CD14-positive monocyte (primary cell): ENCODE results near the gene BFSP2. TPM values are rescaled to one million over a fixed set of nuclear protein-coding genes. Genes with fewer than 3 reads are reported as not detected.

ENCODE experiments used
- DNase-seq, 3 donors: peaks; one replicate each; pipeline ENCODE4 v3.0.0-alpha.2; 2011 to 2022
- H2AFZ ChIP-seq: 2 replicates; pipeline ENCODE4 v1.6.0; 2012; ENCODE audit warnings: mild to moderate bottlenecking, low read depth, low read length, inconsistent platforms; ENCODE audit not compliant: insufficient read depth, poor library complexity, severe bottlenecking
- H3K27ac ChIP-seq, 2 donors: 1 replicate in 1 of 2; 2 replicates in 1 of 2; pipeline ENCODE4 v1.5.1; 2012 to 2013; ENCODE audit warnings: low read length in 2 of 2, control low read depth in 1 of 2, inconsistent platforms in 1 of 2, low read depth in 1 of 2, mild to moderate bottlenecking in 1 of 2
- H3K27me3 ChIP-seq, 2 donors: one replicate each; pipeline versions ENCODE4 v1.6.0 to v1.6.1; 2011 to 2013; ENCODE audit warnings: low read length in 2 of 2; ENCODE audit not compliant: control insufficient read depth in 2 of 2, insufficient read depth in 2 of 2
- H3K36me3 ChIP-seq, 2 donors: replicated peaks in 1 of 2; 1 replicate in 1 of 2; 2 replicates in 1 of 2; pipeline versions ENCODE4 v1.5.1 to v1.6.1; 2012 to 2013; ENCODE audit warnings: low read length in 2 of 2, control low read depth in 1 of 2, inconsistent platforms in 1 of 2, mild to moderate bottlenecking in 1 of 2; ENCODE audit not compliant: insufficient read depth in 2 of 2, control insufficient read depth in 1 of 2
- H3K4me1 ChIP-seq, 2 donors: 1 replicate in 1 of 2; 2 replicates in 1 of 2; pipeline versions ENCODE4 v1.5.1 to v1.6.1; 2012 to 2013; ENCODE audit warnings: low read length in 2 of 2, control low read depth in 1 of 2, inconsistent platforms in 1 of 2, mild to moderate bottlenecking in 1 of 2, moderate library complexity in 1 of 2; ENCODE audit not compliant: insufficient read depth in 2 of 2, control insufficient read depth in 1 of 2
- H3K4me2 ChIP-seq: replicated peaks from 2 replicates; pipeline ENCODE3; 2012; ENCODE audit warnings: low read length, moderate library complexity, mild to moderate bottlenecking; ENCODE audit not compliant: poor library complexity, severe bottlenecking; ENCODE audit errors: extremely low read depth
- H3K4me3 ChIP-seq, 3 experiments: fragments of 200-600 bp in 1 of 3; sonication (generic) in 1 of 3; replicated peaks in 1 of 3; 1 replicate in 2 of 3; 2 replicates in 1 of 3; pipeline ENCODE4 v1.5.1; 2011 to 2013; ENCODE audit warnings: low read length in 3 of 3, mild to moderate bottlenecking in 3 of 3, control low read depth in 2 of 3, low read depth in 2 of 3, inconsistent platforms in 1 of 3, moderate library complexity in 1 of 3
- H3K79me2 ChIP-seq: 2 replicates; pipeline ENCODE4 v1.6.0; 2012; ENCODE audit warnings: mild to moderate bottlenecking, control low read depth, inconsistent platforms, low read length, moderate library complexity; ENCODE audit not compliant: insufficient read depth
- H3K9ac ChIP-seq: 2 replicates; pipeline ENCODE4 v1.6.0; 2017; ENCODE audit warnings: low read length, mild to moderate bottlenecking; ENCODE audit not compliant: insufficient read depth, poor library complexity, severe bottlenecking
- H3K9me3 ChIP-seq, 2 donors: replicated peaks in 1 of 2; 1 replicate in 1 of 2; 2 replicates in 1 of 2; pipeline versions ENCODE4 v1.5.1 to v1.6.1; 2012 to 2013; ENCODE audit warnings: low read length in 2 of 2, control low read depth in 1 of 2; ENCODE audit not compliant: control insufficient read depth in 1 of 2, insufficient read depth in 1 of 2
- H4K20me1 ChIP-seq: 2 replicates; pipeline ENCODE4 v1.6.0; 2012; ENCODE audit warnings: mild to moderate bottlenecking, low read length, control low read depth, moderate library complexity; ENCODE audit not compliant: insufficient read depth
- H3K27ac Mint-ChIP-seq, 7 donors: one replicate each; pipeline ENCODE4 v1.8.0; 2020; ENCODE audit warnings: mild to moderate bottlenecking in 7 of 7, mixed read lengths in 7 of 7, moderate library complexity in 6 of 7, inconsistent platforms in 2 of 7
- H3K27me3 Mint-ChIP-seq, 3 donors: one replicate each; pipeline ENCODE4 v1.8.0; 2021 to 2022; ENCODE audit warnings: low read depth in 3 of 3, mild to moderate bottlenecking in 3 of 3, mixed read lengths in 3 of 3, moderate library complexity in 3 of 3, inconsistent platforms in 1 of 3
- H3K36me3 Mint-ChIP-seq, 2 donors: one replicate each; pipeline ENCODE4 v1.8.0; 2020; ENCODE audit warnings: mixed read lengths in 2 of 2, inconsistent platforms in 1 of 2, mild to moderate bottlenecking in 1 of 2
- H3K4me1 Mint-ChIP-seq: one replicate; pipeline ENCODE4 v1.8.0; 2020; ENCODE audit warnings: mild to moderate bottlenecking, mixed read lengths
- H3K4me3 Mint-ChIP-seq, 2 donors: one replicate each; pipeline ENCODE4 v1.8.0; 2020; ENCODE audit warnings: mild to moderate bottlenecking in 2 of 2, mixed read lengths in 2 of 2, moderate library complexity in 1 of 2
- H3K9me3 Mint-ChIP-seq, 7 donors: one replicate each; pipeline ENCODE4 v1.8.0; 2020 to 2022; ENCODE audit warnings: mixed read lengths in 7 of 7, mild to moderate bottlenecking in 6 of 7, moderate library complexity in 6 of 7, inconsistent platforms in 2 of 7
- CTCF ChIP-seq: fragments of 200-600 bp; IDR thresholded peaks from one replicate; pipeline ENCODE4 v1.8.0; 2022; ENCODE audit warnings: antibody characterized with exemption, mild to moderate bottlenecking
- WGBS: methylation state at CpG from one replicate; pipeline ENCODE4 v1.1.5; 2013; ENCODE audit warnings: missing lambda C conversion rate; ENCODE audit not compliant: insufficient coverage; 5-methylcytosine and 5-hydroxymethylcytosine counted together
- intact Hi-C, 2 donors: fragments of 100-400 bp; cut with micrococcal nuclease; formaldehyde crosslinking; loops; one replicate each; pipeline versions ENCODE4 v1.15.0 to v1.15.1; 2023
- polyA plus RNA-seq, 3 donors: library from polyadenylated mRNA; depleted of rRNA in 1 of 3; unstranded in 2 of 3; stranded (reverse) in 1 of 3; fragments of 300-500 nt in 2 of 3; fragments of >200 nt in 1 of 3; fragmentation: Illumina TruSeq in 2 of 3; gene quantifications; 1 replicate in 2 of 3; 2 replicates in 1 of 3; pipeline ENCODE4 v1.2.3, GENCODE V29; 2012 to 2021

Gene BFSP2
- polyA plus RNA-seq, 3 donors = not detected

DNA sequence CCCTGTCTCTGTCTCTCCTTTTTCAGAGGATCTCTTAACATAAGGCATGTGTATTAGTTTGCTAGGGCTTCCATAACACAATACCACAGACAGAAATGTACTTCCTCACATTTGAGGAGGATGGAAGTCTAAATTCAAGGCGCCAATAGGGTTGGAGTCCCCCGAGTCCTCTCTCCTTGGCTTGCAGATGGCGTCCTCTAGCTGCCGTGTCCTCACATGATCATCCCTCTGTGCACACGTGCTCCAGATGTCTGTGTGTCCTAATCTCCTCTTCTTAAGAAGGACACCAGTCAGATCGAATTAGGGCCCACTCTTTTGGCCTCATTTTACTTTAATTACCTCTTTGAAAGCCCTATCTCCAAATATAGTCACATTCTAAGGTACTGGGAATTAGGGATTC lies 23.0 kb upstream of the BFSP2 start:
- no peaks in the 10 kb centered on the region for H4K20me1 ChIP-seq
- TF ChIP-seq CTCF = no peak
- H3K9ac ChIP-seq = no peak overlapping the region
- no peak overlapping the region for H3K27ac Mint-ChIP-seq
- H3K4me3 ChIP-seq = no peak overlapping the region
- intact Hi-C loops = no loop called here
- no peak for DNase-seq
- H3K4me1 Mint-ChIP-seq = no peaks in the 10 kb centered on the region
- no peaks in the 10 kb centered on the region for H3K9me3 ChIP-seq
- 81% methylated on average over 5 of the region's 6 CpGs for WGBS
- H3K27me3 Mint-ChIP-seq = peaks cover 0 to 2% (median 0%) of the 10 kb centered on the region in 3 donors
- no peaks in the 10 kb centered on the region for H3K36me3 Mint-ChIP-seq
- no peaks in the 10 kb centered on the region for H3K36me3 ChIP-seq
- no peak overlapping the region for H3K27ac ChIP-seq
- no peaks in the 10 kb centered on the region for H3K27me3 ChIP-seq
- H3K4me3 Mint-ChIP-seq = no peak overlapping the region
- H3K9me3 Mint-ChIP-seq = peaks cover 0 to 2% (median 0%) of the 10 kb centered on the region in 7 donors
- no peak overlapping the region for H3K4me2 ChIP-seq
- H3K79me2 ChIP-seq = no peaks in the 10 kb centered on the region
- no peaks in the 10 kb centered on the region for H3K4me1 ChIP-seq
- H2AFZ ChIP-seq = no peak overlapping the region

- Histone ChIP-seq H3K36me3 (no peaks in the 10 kb centered on the region), H3K4me1 (no peaks in the 10 kb centered on the region), H3K27ac (no peak overlapping the region), H3K9ac (no peak overlapping the region), H3K27me3 (no peaks in the 10 kb centered on the region), H3K4me3 (no peak overlapping the region), H3K79me2 (no peaks in the 10 kb centered on the region), H4K20me1 (no peaks in the 10 kb centered on the region), H3K9me3 (no peaks in the 10 kb centered on the region), H3K4me2 (no peak overlapping the region), H2AFZ (no peak overlapping the region)
- 73% methylated on average over 3 of the region's 3 CpGs for WGBS
- H3K4me3 Mint-ChIP-seq = no peak overlapping the region
- peaks cover 0 to 3% (median 0%) of the 10 kb centered on the region in 3 donors for H3K27me3 Mint-ChIP-seq
- H3K9me3 Mint-ChIP-seq = peaks cover 0 to 4% (median 0%) of the 10 kb centered on the region in 7 donors
- TF ChIP-seq CTCF = no peak
- H3K36me3 Mint-ChIP-seq = no peaks in the 10 kb centered on the region
- H3K27ac Mint-ChIP-seq = no peak overlapping the region
- intact Hi-C loops = no loop called here
- no peak for DNase-seq
- no peaks in the 10 kb centered on the region for H3K4me1 Mint-ChIP-seq
These were observed 22.5 kb upstream of the BFSP2 start for GRCh38 chr3:133377396-133377795.
